Measurements from ENCODE around the gene TMEM51.

Gene TMEM51

DNA sequence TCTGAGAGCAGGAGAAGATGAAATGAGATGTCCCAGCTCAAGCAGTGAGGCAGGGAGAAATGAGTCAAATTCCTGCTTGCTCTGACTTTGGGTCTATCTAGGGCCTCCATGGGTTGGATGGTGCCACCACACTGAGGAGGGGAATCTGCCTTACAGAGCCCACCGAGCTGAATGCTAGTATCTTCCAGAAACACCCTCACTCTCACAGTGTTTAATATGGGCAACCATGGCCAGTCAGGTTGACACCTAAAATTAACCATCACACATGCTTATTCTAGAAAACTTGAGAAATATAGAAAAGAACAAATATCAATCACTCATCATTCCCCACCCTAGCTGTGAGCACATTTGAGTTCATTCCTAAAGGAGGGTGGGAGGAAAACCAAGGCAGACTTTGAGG is 64.1 kb downstream of the TMEM51 start:
- ChIA-PET CTCF (interaction anchor here (0.6 kb wide), 2 partner anchors 19 to 106 kb away, joined by 3 read pairs; no protein-coding TSS in a partner anchor), POLR2A (ENCODE audit: low non-redundant PET) (no interaction called here)
- no peak for TF ChIP-seq CTCF (conservative IDR thresholded peaks at IDR 0.05; ENCODE audit: low read depth)
- DNase-seq (ENCODE audit: low spot score) = no peak
- H3K27ac ChIP-seq = no peak overlapping the region

DNA sequence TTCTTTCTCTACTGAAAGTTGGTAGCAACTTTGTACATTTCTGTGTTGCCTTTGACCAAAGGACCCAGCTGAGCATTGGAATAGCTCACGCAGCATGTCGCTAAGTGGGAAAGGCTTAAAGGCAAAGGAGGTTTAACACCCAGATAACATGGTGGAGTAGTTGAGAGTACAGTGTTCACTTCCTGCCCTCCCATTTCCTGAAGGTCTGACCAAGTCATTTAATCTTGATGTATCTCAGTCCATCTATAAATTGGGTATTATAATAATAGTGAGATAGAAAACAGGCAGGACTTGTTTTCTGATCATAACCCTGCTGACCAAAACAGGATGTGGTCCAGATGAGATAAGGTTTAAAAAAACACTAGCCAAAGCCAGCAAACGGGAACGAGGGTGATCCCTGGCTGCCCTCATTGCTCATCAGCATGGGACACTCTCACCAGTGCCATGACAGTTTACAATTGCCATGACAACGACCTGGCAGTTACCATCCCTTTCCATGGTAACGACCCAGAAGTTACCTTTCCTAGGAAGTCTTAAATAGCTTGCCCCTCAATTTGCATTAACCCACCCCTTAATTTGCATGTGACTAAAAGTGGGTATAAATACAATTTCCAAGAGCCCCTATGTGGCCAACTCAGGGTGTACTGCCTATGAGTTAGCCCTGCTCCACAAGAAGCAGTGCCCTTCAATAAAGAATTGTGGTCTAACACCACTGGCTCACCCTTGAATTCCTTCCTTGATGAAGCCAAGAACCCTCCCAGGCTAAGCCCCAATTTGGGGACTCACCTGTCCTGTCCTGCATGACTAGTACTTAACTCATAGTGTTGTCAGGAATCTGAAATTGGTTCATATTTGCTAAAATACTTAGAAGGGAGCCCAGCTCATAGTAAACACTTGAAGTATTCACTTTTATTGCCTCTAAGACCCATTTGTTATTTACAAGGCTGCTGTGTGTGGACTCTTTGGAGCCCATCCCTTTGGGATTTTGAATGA is 65.0 kb downstream of the TMEM51 start:
- CTCF ChIA-PET = interaction anchor here (0.6 to 1.0 kb wide), 2 partner anchors 11 to 65 kb away, joined by 3 to 4 read pairs; partner anchors contain the start of gene TMEM51

GRCh38 chr1:15219280-15220023 is 65.9 kb downstream of the TMEM51 start:
- TF ChIP-seq CTCF (conservative IDR thresholded peaks at IDR 0.05; ENCODE audit: low read depth) = no peak
- POLR2A ChIA-PET (ENCODE audit: low non-redundant PET) = no interaction called here
- H3K27ac ChIP-seq = no peak overlapping the region
- DNase-seq (ENCODE audit: low spot score) = no peak
- CTCF ChIA-PET = interaction anchor here (1.0 to 1.5 kb wide), 2 partner anchors 54 to 66 kb away, joined by 3 to 4 read pairs; partner anchors contain the start of gene TMEM51

More for the DNA sequence above, 65.0 kb downstream of the TMEM51 start:
- no peak overlapping the region for H3K27ac ChIP-seq
- no peak for TF ChIP-seq CTCF (conservative IDR thresholded peaks at IDR 0.05; ENCODE audit: low read depth)
- DNase-seq (ENCODE audit: low spot score) = no peak
- POLR2A ChIA-PET (ENCODE audit: low non-redundant PET) = no interaction called here

DNA sequence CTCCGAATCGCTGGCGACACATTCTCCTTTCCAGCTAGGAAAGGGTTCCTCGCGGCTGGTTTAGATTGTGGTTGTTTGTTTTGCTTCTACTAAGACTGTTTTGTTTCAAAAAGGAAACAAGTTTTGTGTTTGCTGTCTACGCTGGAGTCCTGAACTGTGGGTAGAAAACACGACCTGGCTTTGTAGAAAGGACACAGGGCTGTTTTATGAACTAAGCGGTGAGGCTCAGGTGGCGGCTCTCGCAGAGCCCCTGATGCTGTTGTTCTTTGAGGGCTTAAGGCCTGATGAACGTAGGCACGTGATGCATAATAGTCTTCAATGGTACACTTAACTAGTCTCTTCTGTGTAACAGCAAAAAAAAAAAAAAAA is 66.5 kb downstream of the TMEM51 start:
- ChIA-PET CTCF (interaction anchor here (0.5 to 1.5 kb wide), 2 partner anchors 32 to 53 kb away, joined by 3 to 5 read pairs; no protein-coding TSS in a partner anchor), POLR2A (ENCODE audit: low non-redundant PET) (no interaction called here)
- DNase-seq (ENCODE audit: low spot score) = no peak
- no peak for TF ChIP-seq CTCF (conservative IDR thresholded peaks at IDR 0.05; ENCODE audit: low read depth)
- no peak overlapping the region for H3K27ac ChIP-seq

- no peak for TF ChIP-seq CTCF (conservative IDR thresholded peaks at IDR 0.05; ENCODE audit: low read depth)
- CTCF ChIA-PET = interaction anchor here (0.5 to 1.5 kb wide), 3 partner anchors 52 to 704 kb away, joined by 3 read pairs; no protein-coding TSS in a partner anchor
- POLR2A ChIA-PET (ENCODE audit: low non-redundant PET) = no interaction called here
These were observed 67.4 kb downstream of the TMEM51 start for GRCh38 chr1:15220825-15221431.

More at GRCh38 chr1:15220825-15221431, 67.4 kb downstream of the TMEM51 start:
- no peak overlapping the region for H3K27ac ChIP-seq
- no peak for DNase-seq (ENCODE audit: low spot score)

Data from RWPE1 (cell line).